HCT116 (cell line): Measurements from ENCODE around the gene ADPRHL1. TPM values are rescaled to one million over a fixed set of nuclear protein-coding genes. Genes with fewer than 3 reads are reported as not detected.

Source experiments
- ATAC-seq: fragments of 200-7000 bp; cut with Tn5 transposase; 2 replicates; pipeline ENCODE4 v1.9.1; 2020; ENCODE audit warnings: mild to moderate bottlenecking, moderate library complexity
- BruUV-seq: library from RNA; stranded (reverse); fragments of 400-500 nt; replicated peaks from 2 replicates; lab custom pipeline; 2021; lab: Mats Ljungman, UMichigan
- CTCF ChIA-PET: fragments of 300-600 bp; sonication (Branson Sonifier 250); formaldehyde crosslinking; loops from one replicate; lab custom pipeline; 2021; ENCODE audit warnings: antibody characterized with exemption; lab: Charles Lee
- POLR2A ChIA-PET: fragments of 300-600, 350-600 bp; sonication (Branson Sonifier 250); formaldehyde crosslinking; loops from one replicate; lab custom pipeline; 2021; ENCODE audit warnings: antibody characterized with exemption; lab: Charles Lee
- RAD21 ChIA-PET, 2 experiments: fragments of 300-600 bp; sonication (Branson Sonifier 250); formaldehyde crosslinking; loops; one replicate each; lab custom pipeline; 2023; ENCODE audit warnings: low total read pairs in 2 of 2; ENCODE audit not compliant: uncharacterized antibody in 2 of 2, unreplicated experiment in 2 of 2, low non-redundant PET in 1 of 2; lab: Charles Lee
- DNase-seq: peaks from one replicate; pipeline ENCODE4 v3.0.0-alpha.2; 2010; ENCODE audit warnings: low read depth, low spot score
- H2AFZ ChIP-seq: fragments of 200-600 bp; shearing (Covaris generic), sonication (generic); 2 replicates; pipeline ENCODE4 v1.6.1; 2017; ENCODE audit warnings: low read depth, mixed run types, mixed read lengths, antibody characterized with exemption, low read length; ENCODE audit not compliant: poor library complexity, severe bottlenecking
- H3K27ac ChIP-seq: 2 replicates; pipeline ENCODE4 v1.5.1; 2012; ENCODE audit warnings: low read depth, low read length
- H3K27me3 ChIP-seq: fragments of 200-600 bp; sonication (generic); 2 replicates; pipeline ENCODE4 v1.6.1; 2016; ENCODE audit warnings: mixed run types, low read length, mixed read lengths; ENCODE audit not compliant: insufficient read depth
- H3K36me3 ChIP-seq, 2 experiments: fragments of 200-500 bp in 1 of 2; fragments of 200-600 bp in 1 of 2; sonication (Bioruptor generic) in 1 of 2; sonication (generic) in 1 of 2; 2 replicates each; pipeline versions ENCODE4 v1.5.1 to v1.6.1; 2014 to 2016; ENCODE audit warnings: low read length in 2 of 2, inconsistent platforms in 1 of 2, mixed read lengths in 1 of 2, mixed run types in 1 of 2; ENCODE audit not compliant: insufficient read depth in 2 of 2, control insufficient read depth in 1 of 2
- H3K4me1 ChIP-seq, 2 experiments: fragments of 200-600 bp in 1 of 2; sonication (generic) in 1 of 2; 2 replicates each; pipeline versions ENCODE4 v1.5.1 to v1.6.1; 2012 to 2017; ENCODE audit warnings: low read length in 2 of 2, inconsistent platforms in 1 of 2, mild to moderate bottlenecking in 1 of 2, mixed read lengths in 1 of 2, mixed run types in 1 of 2, moderate library complexity in 1 of 2; ENCODE audit not compliant: insufficient read depth in 2 of 2, control insufficient read depth in 1 of 2
- H3K4me2 ChIP-seq: fragments of 200-600 bp; sonication (generic); 2 replicates; pipeline ENCODE4 v1.6.1; 2017; ENCODE audit warnings: mixed run types, low read length, mixed read lengths
- H3K4me3 ChIP-seq, 2 experiments: fragments of 200-600 bp in 1 of 2; sonication (generic) in 1 of 2; replicated peaks in 1 of 2; 2 replicates each; pipeline ENCODE4 v1.5.1; 2011 to 2016; ENCODE audit warnings: low read length in 2 of 2, control low read depth in 1 of 2, low read depth in 1 of 2, mild to moderate bottlenecking in 1 of 2, mixed read lengths in 1 of 2, mixed run types in 1 of 2
- H3K79me2 ChIP-seq: fragments of 200-600 bp; sonication (generic); 2 replicates; pipeline ENCODE4 v1.6.1; 2017; ENCODE audit warnings: mild to moderate bottlenecking, mixed run types, low read length, moderate library complexity, mixed read lengths; ENCODE audit not compliant: insufficient read depth
- H3K9ac ChIP-seq: fragments of 200-600 bp; sonication (generic); 2 replicates; pipeline ENCODE4 v1.6.1; 2016; ENCODE audit warnings: low read length, mixed read lengths
- H3K9me2 ChIP-seq: fragments of 200-600 bp; sonication (generic), shearing (Covaris generic); 2 replicates; pipeline ENCODE4 v1.6.1; 2017; ENCODE audit warnings: mixed run types, mild to moderate bottlenecking, moderate library complexity; ENCODE audit not compliant: insufficient read depth
- H3K9me3 ChIP-seq, 2 experiments: fragments of 200-500 bp in 1 of 2; fragments of 200-600 bp in 1 of 2; sonication (Bioruptor generic) in 1 of 2; sonication (generic) in 1 of 2; 2 replicates each; pipeline ENCODE4 v1.6.1; 2014 to 2017; ENCODE audit warnings: low read length in 2 of 2, mixed read lengths in 2 of 2, inconsistent platforms in 1 of 2, low read depth in 1 of 2, mild to moderate bottlenecking in 1 of 2, mixed run types in 1 of 2, moderate library complexity in 1 of 2; ENCODE audit not compliant: control insufficient read depth in 1 of 2, insufficient read depth in 1 of 2
- H4K20me1 ChIP-seq: fragments of 200-600 bp; sonication (generic), shearing (Covaris generic); 2 replicates; pipeline ENCODE4 v1.6.1; 2017; ENCODE audit warnings: mixed run types, mild to moderate bottlenecking, moderate library complexity; ENCODE audit not compliant: insufficient read depth
- CBX3 ChIP-seq: IDR thresholded peaks from 2 replicates; pipeline ENCODE4 v1.6.1; 2012; ENCODE audit warnings: low read depth
- EGR1 ChIP-seq: IDR thresholded peaks from 2 replicates; pipeline ENCODE4 v1.6.1; 2012; ENCODE audit warnings: low read depth
- EZH2 ChIP-seq: fragments of 200-600 bp; sonication (generic); IDR thresholded peaks from 2 replicates; pipeline ENCODE4 v1.6.1; 2017; ENCODE audit warnings: antibody characterized with exemption, mixed run types
- POLR2A ChIP-seq: IDR thresholded peaks from 2 replicates; pipeline ENCODE4 v1.7.0; 2011; ENCODE audit warnings: borderline replicate concordance; ENCODE audit not compliant: insufficient read depth, insufficient read length; ENCODE audit errors: extremely low read depth
- POLR2AphosphoS5 ChIP-seq: IDR thresholded peaks from 2 replicates; pipeline ENCODE4 v1.6.1; 2011; ENCODE audit warnings: mild to moderate bottlenecking, low read depth, low read length, moderate library complexity
- REST ChIP-seq: IDR thresholded peaks from 2 replicates; pipeline ENCODE4 v1.6.1; 2012; ENCODE audit warnings: low read depth
- ZNF274 ChIP-seq: fragments of 200-500 bp; sonication (Bioruptor generic); IDR thresholded peaks from 2 replicates; pipeline ENCODE4 v1.6.1; 2014; ENCODE audit warnings: mild to moderate bottlenecking, low read depth, low read length, inconsistent platforms
- intact Hi-C: fragments of 100-400 bp; cut with micrococcal nuclease; formaldehyde crosslinking; loops from 2 replicates; pipeline ENCODE4 v1.10.0; 2022
- total RNA-seq: library from RNA; stranded (reverse); gene quantifications from one replicate; pipeline ENCODE4 v1.2.1, GENCODE V29; 2021; ENCODE audit not compliant: unreplicated experiment

ADPRHL1 gene
- total RNA-seq, 1 experiment from 2014 or later: 12.6 TPM

GRCh38 chr13:113414335-113414734 lies 39.0 kb downstream of the ADPRHL1 start:
- no peaks in the 10 kb centered on the region for H3K9me3 ChIP-seq

GRCh38 chr13:113413898-113414282 lies 39.4 kb downstream of the ADPRHL1 start:
- ChIA-PET POLR2A (no interaction called here), CTCF (no interaction called here), RAD21 (no interaction called here)
- Histone ChIP-seq H3K9me3 (no peaks in the 10 kb centered on the region), H3K27me3 (no peaks in the 10 kb centered on the region; the same call in 1 of the 2 replicates), H3K9me2 (no peaks in the 10 kb centered on the region), H3K27ac (no peak overlapping the region), H3K4me1 (peaks cover 17 to 23% of the 10 kb centered on the region in 2 experiments), H3K79me2 (no peaks in the 10 kb centered on the region), H4K20me1 (no peaks in the 10 kb centered on the region), H3K4me2 (no peak overlapping the region), H3K9ac (no peak overlapping the region), H3K36me3 (no peaks in the 10 kb centered on the region), H2AFZ (no peak overlapping the region), H3K4me3 (no peak overlapping the region)
- no TSS peak for BruUV-seq
- TF ChIP-seq REST (no peak), CBX3 (no peak), POLR2AphosphoS5 (no peak), POLR2A (no peak), ZNF274 (no peak), EZH2 (no peak)
- intact Hi-C loops: no loop called here
- ATAC-seq (no peak), DNase-seq (no peak)

More at GRCh38 chr13:113414335-113414734, 39.0 kb downstream of the ADPRHL1 start:
- Histone ChIP-seq H3K27ac (no peak overlapping the region), H3K4me1 (peaks cover 17 to 23% of the 10 kb centered on the region in 2 experiments), H3K36me3 (no peaks in the 10 kb centered on the region), H3K9ac (no peak overlapping the region), H4K20me1 (no peaks in the 10 kb centered on the region), H3K4me3 (no peak overlapping the region), H3K27me3 (no peaks in the 10 kb centered on the region; the same call in 1 of the 2 replicates), H3K9me2 (no peaks in the 10 kb centered on the region), H3K79me2 (no peaks in the 10 kb centered on the region), H2AFZ (no peak overlapping the region), H3K4me2 (no peak overlapping the region)
- DNase-seq (no peak), ATAC-seq (no peak)
- intact Hi-C loops: no loop called here
- TF ChIP-seq EGR1: no peak
- no TSS peak for BruUV-seq
- CTCF ChIA-PET: no interaction called here
- RAD21 ChIA-PET: no interaction called here
- POLR2A ChIA-PET: no interaction called here
